ENCODE data around the gene MX2.

MX2 gene

GRCh38 chr21:41453198-41453597 is 91.4 kb downstream of the MX2 start:
- no peaks in the 10 kb centered on the region for H4K20me1 ChIP-seq (ENCODE audit: control insufficient read depth, insufficient read depth, low read depth, low read length)
- H3F3A ChIP-seq (ENCODE audit: control insufficient read depth, insufficient read depth): no peaks in the 10 kb centered on the region
- no peak overlapping the region for H3K27ac ChIP-seq (ENCODE audit: low read depth, low read length)
- no peak overlapping the region for H3K4me2 ChIP-seq (ENCODE audit: low read length)
- no peaks in the 10 kb centered on the region for H3K9me2 ChIP-seq (replicated peaks; ENCODE audit: control insufficient read depth, low read length)
- H3K9me3 ChIP-seq (ENCODE audit: control insufficient read depth, insufficient read depth, low read length): no peaks in the 10 kb centered on the region
- no peaks in the 10 kb centered on the region for H3K27me3 ChIP-seq (ENCODE audit: control insufficient read depth, low read length)
- TF ChIP-seq CTCF (IDR thresholded peaks at IDR 0.05; ENCODE audit: low read depth, low read length, poor library complexity, severe bottlenecking) (no peak), EZH2phosphoT487 (IDR thresholded peaks at IDR 0.05; ENCODE audit: borderline replicate concordance, low read length) (no peak)
- H3K4me3 ChIP-seq (ENCODE audit: low read length): no peak overlapping the region
- no peaks in the 10 kb centered on the region for H3K36me3 ChIP-seq (ENCODE audit: control insufficient read depth, low read length)
- H3K4me1 ChIP-seq (ENCODE audit: control insufficient read depth, low read length): no peaks in the 10 kb centered on the region
- H3K79me2 ChIP-seq (ENCODE audit: control insufficient read depth, low read length): no peaks in the 10 kb centered on the region

GRCh38 chr21:41453761-41454160 is 91.9 kb downstream of the MX2 start:
- no peaks in the 10 kb centered on the region for H3K36me3 ChIP-seq (ENCODE audit: control insufficient read depth, low read length)
- H4K20me1 ChIP-seq (ENCODE audit: control insufficient read depth, insufficient read depth, low read depth, low read length): no peaks in the 10 kb centered on the region
- no peaks in the 10 kb centered on the region for H3F3A ChIP-seq (ENCODE audit: control insufficient read depth, insufficient read depth)
- no peaks in the 10 kb centered on the region for H3K9me3 ChIP-seq (ENCODE audit: control insufficient read depth, insufficient read depth, low read length)
- no peak overlapping the region for H3K4me2 ChIP-seq (ENCODE audit: low read length)
- H3K4me1 ChIP-seq (ENCODE audit: control insufficient read depth, low read length): no peaks in the 10 kb centered on the region
- H3K27ac ChIP-seq (ENCODE audit: low read depth, low read length): no peak overlapping the region
- H3K9me2 ChIP-seq (replicated peaks; ENCODE audit: control insufficient read depth, low read length): no peaks in the 10 kb centered on the region
- no peaks in the 10 kb centered on the region for H3K79me2 ChIP-seq (ENCODE audit: control insufficient read depth, low read length)
- H3K4me3 ChIP-seq (ENCODE audit: low read length): no peak overlapping the region
- TF ChIP-seq EZH2phosphoT487 (IDR thresholded peaks at IDR 0.05; ENCODE audit: borderline replicate concordance, low read length) (no peak), CTCF (IDR thresholded peaks at IDR 0.05; ENCODE audit: low read depth, low read length, poor library complexity, severe bottlenecking) (no peak)
- H3K27me3 ChIP-seq (ENCODE audit: control insufficient read depth, low read length): no peaks in the 10 kb centered on the region

GRCh38 chr21:41458121-41458520 is 96.3 kb downstream of the MX2 start:
- H3K9me2 ChIP-seq (replicated peaks; ENCODE audit: control insufficient read depth, low read length): no peaks in the 10 kb centered on the region
- no peaks in the 10 kb centered on the region for H3K36me3 ChIP-seq (ENCODE audit: control insufficient read depth, low read length)
- H3K27ac ChIP-seq (ENCODE audit: low read depth, low read length): no peak overlapping the region
- H3K4me1 ChIP-seq (ENCODE audit: control insufficient read depth, low read length): no peaks in the 10 kb centered on the region
- H3K4me2 ChIP-seq (ENCODE audit: low read length): no peak overlapping the region
- no peaks in the 10 kb centered on the region for H3K27me3 ChIP-seq (ENCODE audit: control insufficient read depth, low read length)
- H4K20me1 ChIP-seq (ENCODE audit: control insufficient read depth, insufficient read depth, low read depth, low read length): no peaks in the 10 kb centered on the region
- no peaks in the 10 kb centered on the region for H3F3A ChIP-seq (ENCODE audit: control insufficient read depth, insufficient read depth)
- no peak for TF ChIP-seq CTCF (IDR thresholded peaks at IDR 0.05; ENCODE audit: low read depth, low read length, poor library complexity, severe bottlenecking)
- no peak for TF ChIP-seq EZH2phosphoT487 (IDR thresholded peaks at IDR 0.05; ENCODE audit: borderline replicate concordance, low read length)
- no peak overlapping the region for H3K4me3 ChIP-seq (ENCODE audit: low read length)
- H3K9me3 ChIP-seq (ENCODE audit: control insufficient read depth, insufficient read depth, low read length): no peaks in the 10 kb centered on the region
- no peaks in the 10 kb centered on the region for H3K79me2 ChIP-seq (ENCODE audit: control insufficient read depth, low read length)

GRCh38 chr21:41458559-41458958 is 96.7 kb downstream of the MX2 start:
- Histone ChIP-seq H3K4me3 (ENCODE audit: low read length) (no peak overlapping the region), H3K9me2 (replicated peaks; ENCODE audit: control insufficient read depth, low read length) (no peaks in the 10 kb centered on the region), H3K4me2 (ENCODE audit: low read length) (no peak overlapping the region), H3K36me3 (ENCODE audit: control insufficient read depth, low read length) (no peaks in the 10 kb centered on the region), H3K27me3 (ENCODE audit: control insufficient read depth, low read length) (no peaks in the 10 kb centered on the region), H3K9me3 (ENCODE audit: control insufficient read depth, insufficient read depth, low read length) (no peaks in the 10 kb centered on the region), H3K79me2 (ENCODE audit: control insufficient read depth, low read length) (no peaks in the 10 kb centered on the region), H3K4me1 (ENCODE audit: control insufficient read depth, low read length) (no peaks in the 10 kb centered on the region), H3K27ac (ENCODE audit: low read depth, low read length) (no peak overlapping the region), H3F3A (ENCODE audit: control insufficient read depth, insufficient read depth) (no peaks in the 10 kb centered on the region), H4K20me1 (ENCODE audit: control insufficient read depth, insufficient read depth, low read depth, low read length) (no peaks in the 10 kb centered on the region)
- TF ChIP-seq CTCF (IDR thresholded peaks at IDR 0.05; ENCODE audit: low read depth, low read length, poor library complexity, severe bottlenecking): no peak
- no peak for TF ChIP-seq EZH2phosphoT487 (IDR thresholded peaks at IDR 0.05; ENCODE audit: borderline replicate concordance, low read length)

All from DOHH2 (cell line).